Hepatocyte (in vitro differentiated cells): ENCODE data around the gene TEX36.

Source experiments
- CTCF ChIP-seq: fragments of 200-600 bp; sonication (generic); IDR thresholded peaks from 2 replicates; pipeline ENCODE4 v1.5.1; 2016; ENCODE audit warnings: antibody characterized with exemption, mild to moderate bottlenecking; ENCODE audit not compliant: poor library complexity
- EZH2 ChIP-seq: fragments of 200-600 bp; sonication (generic); IDR thresholded peaks from 2 replicates; pipeline ENCODE4 v1.6.1; 2016; ENCODE audit warnings: antibody characterized with exemption, mild to moderate bottlenecking, borderline replicate concordance

GRCh38 chr10:125621052-125621451 is 61.9 kb downstream of the TEX36 start:
- TF ChIP-seq CTCF (no peak), EZH2 (no peak)
